Measurements from ENCODE around the gene ZNF714.

The ZNF714 gene

GRCh38 chr19:21133633-21134032 is 51.6 kb downstream of the ZNF714 start:
- DNase-seq = no peak

- peak; percentile 86 for DNase-seq
These were observed 52.9 kb downstream of the ZNF714 start for GRCh38 chr19:21134934-21135366.

- DNase-seq = no peak
These were observed 53.4 kb downstream of the ZNF714 start for GRCh38 chr19:21135433-21135832.

GRCh38 chr19:21138130-21138529 is 56.1 kb downstream of the ZNF714 start:
- no peak for DNase-seq

GRCh38 chr19:21141006-21141405 is 59.0 kb downstream of the ZNF714 start:
- DNase-seq = peak; percentile 78

- DNase-seq = peak; percentile 99
These were observed 59.9 kb downstream of the ZNF714 start, which contains the start of gene ZNF431 for GRCh38 chr19:21141787-21142464. Gene ZNF431, plus strand, starts transcription at chr19:21142040. Its CDS starts 144 bp downstream, at chr19:21142184.

GRCh38 chr19:21143428-21143827 is 61.4 kb downstream of the ZNF714 start:
- DNase-seq = no peak

GRCh38 chr19:21143854-21144253 is 61.9 kb downstream of the ZNF714 start:
- DNase-seq = no peak

- DNase-seq = no peak
These were observed 65.5 kb downstream of the ZNF714 start for GRCh38 chr19:21147540-21147939.

GRCh38 chr19:21148681-21149080 is 66.7 kb downstream of the ZNF714 start:
- no peak for DNase-seq

GRCh38 chr19:21149877-21150276 is 67.9 kb downstream of the ZNF714 start:
- no peak for DNase-seq

GRCh38 chr19:21151460-21151859 is 69.5 kb downstream of the ZNF714 start:
- DNase-seq = no peak

GRCh38 chr19:21158523-21159135 is 76.6 kb downstream of the ZNF714 start:
- DNase-seq = peak; percentile 45

GRCh38 chr19:21164541-21164940 is 82.5 kb downstream of the ZNF714 start:
- DNase-seq = no peak

GRCh38 chr19:21166436-21166835 is 84.4 kb downstream of the ZNF714 start:
- no peak for DNase-seq
